ENCODE data around the gene CAPN11.
"Not testable (repeated sequence)": the region's sequence is repeated elsewhere in the genome, so short reads cannot be mapped to it uniquely, and the experiment has no call there.

The CAPN11 gene

DNA sequence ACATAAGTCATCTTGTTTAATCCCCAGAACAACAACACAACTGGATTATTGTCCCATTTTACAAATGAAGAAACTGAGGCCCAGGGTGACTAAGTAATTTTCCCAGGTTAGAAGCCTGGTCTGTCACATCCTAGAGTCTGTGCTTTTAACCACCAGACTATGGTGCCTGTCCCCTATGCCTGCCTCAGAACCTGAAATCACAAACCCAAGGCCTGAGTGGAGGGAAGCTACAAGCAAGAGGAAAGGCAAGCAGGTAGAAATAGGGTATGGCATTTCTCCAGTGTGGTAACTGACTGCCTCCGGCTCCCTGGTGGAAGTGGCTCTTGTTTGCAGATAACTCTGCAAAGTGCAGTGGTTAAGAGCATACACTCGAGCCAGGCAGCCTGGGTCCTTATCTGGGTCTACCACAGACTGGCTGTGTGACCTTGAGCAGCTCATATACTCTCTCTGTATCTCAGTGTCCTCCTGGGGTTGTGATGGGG lies 28.7 kb upstream of the CAPN11 start:
- no peak for DNase-seq

DNA sequence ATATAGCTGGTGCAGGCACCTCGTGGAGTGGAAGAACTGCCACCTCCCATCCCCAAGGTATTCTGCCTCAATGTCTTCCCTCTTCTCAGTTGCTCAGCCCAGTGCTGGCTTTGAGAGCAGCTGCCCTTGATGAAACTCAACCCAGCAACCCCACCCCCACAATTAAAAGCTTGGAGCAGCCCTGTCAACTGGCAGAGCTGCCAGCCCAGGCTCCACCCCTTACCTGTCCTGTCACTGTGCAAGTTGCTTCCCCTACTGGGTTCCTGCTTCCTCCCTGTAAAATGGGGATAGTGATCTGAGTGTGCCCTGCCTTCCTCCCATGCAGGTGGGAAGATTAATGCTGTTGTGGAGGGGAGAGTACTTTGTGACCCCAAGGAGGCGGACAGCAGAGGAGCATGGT lies 26.7 kb upstream of the CAPN11 start:
- no peak for DNase-seq

DNA sequence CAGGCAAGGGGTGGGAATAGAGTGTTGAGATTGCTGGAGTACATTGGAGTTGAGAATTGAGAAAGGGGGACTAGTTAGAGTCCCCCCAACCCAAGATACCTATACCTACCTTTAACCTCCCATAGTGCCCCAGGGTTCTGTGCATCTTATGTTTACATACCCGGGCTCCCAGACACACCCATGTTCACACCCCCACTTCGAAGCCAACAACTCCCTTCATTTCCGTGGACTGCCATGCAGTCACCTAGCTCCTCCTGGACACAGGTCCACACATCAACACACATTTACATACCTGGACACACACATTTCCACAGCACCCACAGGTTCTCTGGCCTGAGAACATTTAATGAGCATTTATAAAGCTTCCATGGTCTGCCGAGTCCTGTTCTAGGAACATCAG lies 26.1 kb upstream of the CAPN11 start:
- no peak for DNase-seq

DNA sequence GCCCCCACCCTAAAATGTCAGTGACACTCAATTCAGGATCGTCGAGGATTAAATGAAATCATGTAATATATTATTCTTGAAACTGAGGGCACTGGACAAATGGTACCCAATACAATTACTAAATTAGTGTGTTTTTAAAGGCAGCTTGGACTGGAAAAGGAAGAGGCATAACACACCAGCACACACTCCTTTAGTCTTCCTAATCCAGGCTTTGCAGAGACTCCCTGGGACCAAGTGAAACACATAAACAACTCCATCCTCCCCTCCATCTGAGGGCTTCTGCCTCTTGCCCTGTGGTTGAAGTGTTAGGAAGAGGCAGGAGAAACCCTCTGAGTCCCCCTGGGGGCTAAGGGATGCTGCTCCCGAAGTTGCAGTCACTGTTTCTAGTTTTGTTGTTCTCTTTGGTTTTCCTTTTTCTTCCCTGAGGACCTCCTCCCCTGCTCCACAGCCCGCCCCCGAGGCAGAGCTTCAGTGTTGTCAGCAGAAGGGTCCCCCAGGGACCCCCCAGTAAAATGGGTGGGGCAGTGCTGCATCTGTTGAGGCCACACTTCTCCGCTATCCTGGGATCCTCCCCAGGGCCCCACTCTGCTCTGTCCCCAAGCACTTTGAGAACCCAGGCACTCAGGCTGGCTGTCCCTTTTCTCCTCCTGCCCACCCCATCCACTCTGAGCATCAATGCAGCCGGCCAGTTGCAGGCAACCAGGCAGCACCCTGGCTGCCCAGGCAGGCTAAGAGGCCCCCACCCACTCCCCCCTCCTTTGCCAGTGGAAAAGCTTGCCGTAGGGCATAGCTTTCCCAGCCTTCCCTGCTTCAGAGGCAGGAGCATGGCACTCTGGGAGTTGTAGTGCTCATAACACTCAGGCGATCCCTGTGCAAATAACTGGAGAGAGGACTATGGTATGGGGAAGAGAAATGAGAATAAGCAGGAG lies 25.4 kb upstream of the CAPN11 start:
- DNase-seq: peak in 45 of 56 donors; percentile 6 to 77 (median 48)

DNA sequence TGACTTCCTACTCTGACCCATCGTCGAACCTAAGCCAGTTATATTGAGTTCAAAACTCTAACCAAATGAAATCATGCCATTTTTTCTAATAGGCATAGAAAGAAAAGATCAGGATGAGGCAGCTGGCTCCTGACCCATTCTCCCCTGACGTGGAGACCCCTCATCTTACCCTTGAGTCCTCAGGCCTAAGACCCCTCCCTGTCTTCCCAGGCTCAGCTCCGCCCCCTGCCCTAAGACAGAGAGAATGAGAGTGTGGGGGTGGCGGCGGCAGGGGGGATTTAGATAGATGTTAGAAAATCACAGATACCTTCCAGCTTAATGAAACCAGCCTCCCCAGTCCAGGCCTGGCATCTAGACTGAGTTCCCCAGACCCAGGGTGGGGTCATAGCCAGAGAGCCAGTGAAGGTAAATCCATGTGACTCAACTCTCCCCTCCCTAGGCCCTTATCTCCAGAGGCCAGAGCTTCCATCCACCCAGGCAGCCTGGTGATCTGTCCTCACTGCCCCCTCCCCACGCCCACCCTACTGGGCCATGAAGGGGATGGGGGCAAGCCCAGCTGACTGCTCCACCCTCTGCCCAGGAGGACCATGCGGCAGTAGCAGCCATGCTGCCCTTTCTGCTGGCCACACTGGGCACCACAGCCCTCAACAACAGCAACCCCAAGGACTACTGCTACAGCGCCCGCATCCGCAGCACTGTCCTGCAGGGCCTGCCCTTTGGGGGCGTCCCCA lies 24.5 kb upstream of the CAPN11 start:
- no peak for DNase-seq

DNA sequence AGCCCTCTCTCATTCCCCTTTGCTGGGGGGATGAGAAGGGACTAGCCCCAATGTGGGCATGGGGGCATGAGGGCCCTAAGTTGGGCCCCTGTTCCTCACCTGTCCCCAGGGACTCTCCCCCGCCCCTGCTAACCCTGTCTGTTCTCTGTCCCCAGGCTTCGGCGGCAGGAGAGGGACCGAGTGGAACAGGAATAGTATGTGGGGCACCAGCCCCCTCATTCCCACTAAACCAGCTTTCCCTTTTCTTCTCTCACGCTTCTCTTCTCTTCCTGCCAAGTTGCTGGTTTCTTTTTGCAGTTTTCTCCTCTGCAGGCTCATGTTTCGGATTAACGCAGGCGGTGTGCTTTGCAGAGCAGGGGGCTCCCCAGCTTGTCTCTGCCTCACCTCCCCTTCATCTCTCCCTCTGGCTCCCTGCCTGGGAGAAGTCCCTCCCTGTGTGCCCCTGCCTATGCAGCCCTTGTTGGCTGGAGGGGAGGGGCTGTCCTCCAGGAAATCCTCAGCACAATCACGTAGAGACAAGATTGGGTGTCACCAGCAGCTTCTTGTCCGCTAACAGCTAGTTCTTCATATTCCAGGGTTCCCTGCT lies 23.4 kb upstream of the CAPN11 start:
- peak in 4 of 56 donors; percentile 6 to 24 (median 18) for DNase-seq

DNA sequence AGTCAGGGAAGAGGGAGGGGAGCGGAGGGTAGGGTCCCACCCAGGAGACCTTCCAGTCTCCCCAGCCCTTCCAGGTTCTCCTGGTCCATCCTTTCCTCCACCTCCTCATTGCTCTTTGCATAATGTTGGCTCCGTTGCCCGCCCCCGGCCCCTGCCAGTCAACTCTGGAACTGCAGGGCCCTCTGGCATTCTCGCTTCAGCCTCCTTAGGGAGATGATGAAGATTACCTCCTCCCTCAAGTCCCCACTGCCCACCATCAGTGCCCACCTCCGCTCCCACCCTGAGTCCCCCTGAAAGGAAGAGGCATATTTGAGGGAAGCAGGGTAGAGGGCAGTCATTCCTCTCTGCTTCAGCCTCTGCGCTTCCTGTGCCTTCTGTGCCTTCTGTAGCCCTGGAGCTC lies 22.7 kb upstream of the CAPN11 start:
- no peak for DNase-seq

DNA sequence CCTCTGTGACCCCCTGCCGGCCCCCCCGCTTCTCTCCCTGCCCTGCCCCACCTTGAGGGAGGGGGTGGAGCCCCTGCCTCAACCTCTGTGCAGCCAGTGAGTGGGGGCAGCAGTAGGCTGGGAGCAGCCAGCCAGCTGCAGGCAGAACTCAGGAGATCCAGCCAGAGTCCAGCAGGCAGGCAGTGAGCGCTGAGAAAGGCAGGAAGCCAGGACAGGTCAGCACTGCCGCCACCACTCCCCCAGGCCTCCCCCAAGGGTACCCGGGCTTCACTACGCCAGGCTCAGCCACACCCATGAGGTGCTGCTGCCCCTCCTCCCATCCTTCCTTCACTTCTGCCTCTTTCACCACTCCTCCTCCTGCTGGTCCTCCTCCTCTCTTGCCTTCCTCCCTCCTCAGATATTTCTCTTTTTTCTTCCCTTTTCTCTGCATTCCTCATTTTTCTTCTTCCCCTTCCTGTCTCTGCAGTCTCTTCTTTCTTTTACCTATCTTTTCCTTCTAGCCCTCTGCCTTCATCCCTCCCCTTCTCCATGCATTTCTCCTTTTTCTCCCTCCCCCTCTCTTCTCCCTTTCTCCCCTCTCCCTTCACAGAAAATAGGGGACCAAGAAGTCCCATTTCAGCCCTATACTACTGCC lies 19.8 kb upstream of the CAPN11 start:
- no peak for DNase-seq

DNA sequence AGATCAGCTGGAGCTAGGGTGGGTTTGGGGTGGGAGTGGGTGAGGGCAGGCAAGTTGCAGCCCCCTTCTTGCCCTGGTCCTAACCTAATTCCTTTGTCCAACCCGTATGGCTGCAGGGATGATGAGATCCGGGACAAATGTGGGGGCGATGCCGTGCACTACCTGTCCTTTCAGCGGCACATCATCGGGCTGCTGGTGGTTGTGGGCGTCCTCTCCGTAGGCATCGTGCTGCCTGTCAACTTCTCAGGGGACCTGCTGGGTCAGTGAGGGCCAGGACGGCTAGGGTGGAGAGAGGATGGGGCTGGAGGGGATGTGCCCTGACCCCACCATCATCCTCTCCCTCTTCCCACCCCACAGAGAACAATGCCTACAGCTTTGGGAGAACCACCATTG lies 19.3 kb upstream of the CAPN11 start:
- no peak for DNase-seq

DNA sequence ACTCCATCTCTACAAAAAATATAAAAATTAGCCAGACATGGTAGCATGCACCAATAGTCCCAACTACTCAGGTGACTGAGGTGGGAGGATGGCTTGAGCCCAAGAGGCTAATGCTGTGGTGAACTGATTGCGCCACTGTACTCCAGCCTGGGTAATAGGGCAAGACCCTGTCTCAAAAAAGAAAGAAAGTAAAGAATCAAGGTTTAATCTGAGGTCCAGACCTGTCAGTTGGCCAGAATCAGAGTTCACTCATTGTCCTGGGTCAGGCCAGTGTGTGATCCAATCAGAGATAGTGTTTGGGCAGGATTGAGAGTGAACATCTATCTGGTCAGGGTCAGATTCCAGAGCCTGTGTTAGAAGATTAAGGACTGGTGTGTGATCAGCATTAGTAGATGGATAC lies 15.8 kb upstream of the CAPN11 start:
- no peak for DNase-seq

DNA sequence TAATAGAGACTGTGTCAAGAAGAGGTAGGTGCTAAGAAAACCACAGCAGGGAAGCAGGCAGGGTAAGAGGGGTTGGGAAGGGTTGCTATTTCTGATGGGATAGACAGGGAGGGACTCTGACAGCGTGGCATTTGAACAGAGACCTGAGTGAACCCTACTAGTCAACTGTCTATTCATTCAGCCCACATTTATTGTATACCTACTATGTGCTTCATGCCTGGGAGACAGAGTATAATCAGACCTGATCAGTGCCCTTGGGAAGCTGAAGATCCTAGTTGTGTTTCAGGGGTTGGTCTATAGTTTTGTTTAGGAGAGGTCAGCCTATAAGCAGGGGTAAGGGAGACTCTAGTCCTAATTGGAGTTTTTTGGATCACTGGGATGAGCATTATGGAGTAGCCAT lies 14.9 kb upstream of the CAPN11 start:
- DNase-seq: no peak

DNA sequence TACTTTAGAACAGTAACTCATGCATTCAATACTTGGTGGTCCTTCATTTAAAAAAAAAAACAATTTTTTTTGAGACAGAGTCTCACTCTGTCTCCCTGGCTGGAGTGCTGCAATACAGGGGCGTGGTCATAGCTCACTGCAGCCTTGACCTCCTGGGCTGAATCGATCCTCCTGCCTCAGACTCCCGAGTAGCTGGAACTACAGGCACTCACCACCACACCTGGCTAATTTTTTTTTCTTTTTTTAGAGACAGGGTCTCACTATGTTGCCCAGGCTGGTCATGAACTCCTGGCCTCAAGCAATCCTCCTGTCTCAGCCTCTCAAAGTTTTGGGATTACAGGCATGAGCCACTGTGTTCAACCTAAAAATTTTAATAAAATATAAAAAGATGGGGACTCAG lies 14.1 kb upstream of the CAPN11 start:
- not testable (repeated sequence) for DNase-seq

DNA sequence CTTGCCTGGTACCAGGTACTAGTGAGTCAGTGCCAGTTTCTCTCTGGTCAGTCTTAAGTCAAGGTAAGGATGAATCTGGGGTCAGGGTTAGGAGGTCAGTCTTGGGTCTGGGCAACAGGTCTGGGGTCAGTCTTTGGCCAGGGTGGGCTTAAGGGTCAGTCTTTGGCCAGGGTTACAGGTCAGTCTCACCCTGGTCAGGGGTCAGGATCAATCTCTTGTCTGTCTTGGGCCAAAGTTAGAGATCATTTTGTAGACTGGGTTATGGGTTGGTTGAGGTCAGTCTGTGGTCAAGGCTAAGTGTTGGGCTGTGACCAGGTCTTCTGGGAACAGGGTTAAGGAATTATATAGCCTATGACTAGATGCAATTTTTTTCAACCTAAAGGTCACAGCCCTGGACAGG lies 12.8 kb upstream of the CAPN11 start:
- no peak for DNase-seq

DNA sequence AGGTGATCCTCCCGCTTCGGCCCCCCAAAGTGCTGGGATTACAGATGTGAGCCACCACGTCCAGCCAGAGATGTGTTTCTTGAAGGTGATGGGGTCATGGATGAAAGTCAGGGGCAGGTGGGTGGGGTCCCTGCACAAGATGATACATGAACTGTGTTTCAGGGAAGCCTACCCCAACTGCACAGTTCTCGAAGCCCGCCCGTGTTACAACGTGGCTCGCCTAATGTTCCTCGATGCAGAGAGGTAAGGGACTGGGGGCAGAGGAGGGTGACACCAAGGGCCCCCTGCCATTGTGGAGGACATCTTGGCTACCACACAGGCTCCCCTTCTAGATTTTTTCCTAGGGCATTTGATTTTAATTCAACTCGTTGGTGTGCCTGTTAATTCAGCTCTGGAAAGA lies 11.9 kb upstream of the CAPN11 start:
- no peak for DNase-seq

DNA sequence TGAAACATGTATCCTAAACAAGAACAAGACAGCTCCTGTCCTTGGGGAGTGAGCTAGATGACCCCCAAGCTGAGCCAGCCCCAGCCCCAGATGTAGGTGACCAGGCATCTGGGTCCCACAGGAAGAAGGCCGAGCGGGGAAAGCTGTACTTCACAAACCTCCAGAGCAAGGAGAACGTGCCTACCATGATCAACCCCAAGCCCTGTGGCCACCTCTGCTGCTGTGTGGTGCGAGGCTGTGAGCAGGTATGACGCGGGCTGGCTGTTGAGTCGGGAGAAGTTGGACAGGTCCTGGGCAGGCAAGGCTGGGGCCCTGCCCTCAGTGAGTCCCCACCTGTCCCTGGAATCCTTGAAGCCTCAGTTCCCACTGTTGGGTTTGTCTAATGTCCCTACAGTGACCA lies 11.4 kb upstream of the CAPN11 start:
- DNase-seq: no peak

DNA sequence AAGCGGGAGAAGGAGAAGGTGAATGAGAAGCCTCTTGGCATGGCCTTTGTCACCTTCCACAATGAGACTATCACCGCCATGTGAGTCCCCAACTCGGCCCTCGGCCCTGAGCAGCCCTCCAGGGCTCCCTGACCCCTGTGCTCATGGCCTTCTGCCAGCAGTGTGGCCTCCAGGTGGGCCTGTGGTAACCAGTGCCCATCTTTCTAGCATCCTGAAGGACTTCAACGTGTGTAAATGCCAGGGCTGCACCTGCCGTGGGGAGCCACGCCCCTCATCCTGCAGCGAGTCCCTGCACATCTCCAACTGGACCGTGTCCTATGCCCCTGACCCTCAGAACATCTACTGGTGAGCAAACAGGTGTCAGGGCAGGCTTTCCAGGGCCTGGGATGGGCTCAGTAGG lies 10.3 kb upstream of the CAPN11 start:
- DNase-seq: no peak

DNA sequence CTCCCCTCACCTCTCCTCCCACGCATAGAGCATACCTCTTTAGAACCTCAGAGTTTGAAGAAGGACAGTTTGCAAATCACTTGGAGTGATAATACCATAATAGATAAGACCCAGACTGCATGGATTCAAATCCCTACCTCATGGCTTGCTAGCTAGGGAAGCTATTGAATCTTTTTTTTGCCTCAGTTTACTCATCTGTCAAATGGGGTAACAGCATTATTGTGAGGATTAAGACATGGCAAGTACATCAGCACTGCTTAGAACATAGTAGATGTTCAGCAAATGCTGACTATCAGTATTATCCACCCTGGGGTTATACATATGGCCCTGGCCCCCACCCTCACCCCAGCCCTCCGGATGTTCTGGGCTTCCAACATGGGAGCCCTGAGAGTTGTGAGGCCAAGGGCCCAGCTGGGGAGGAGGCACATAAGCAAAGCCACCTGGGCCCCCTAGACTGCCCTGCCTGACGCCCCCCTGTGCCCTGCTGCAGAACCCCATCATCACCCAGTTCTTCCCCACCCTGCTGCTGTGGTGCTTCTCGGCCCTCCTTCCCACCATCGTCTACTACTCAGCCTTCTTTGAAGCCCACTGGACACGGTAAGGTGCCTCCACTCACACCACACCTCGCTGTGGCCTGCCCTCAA lies 9.1 kb upstream of the CAPN11 start:
- DNase-seq: no peak

DNA sequence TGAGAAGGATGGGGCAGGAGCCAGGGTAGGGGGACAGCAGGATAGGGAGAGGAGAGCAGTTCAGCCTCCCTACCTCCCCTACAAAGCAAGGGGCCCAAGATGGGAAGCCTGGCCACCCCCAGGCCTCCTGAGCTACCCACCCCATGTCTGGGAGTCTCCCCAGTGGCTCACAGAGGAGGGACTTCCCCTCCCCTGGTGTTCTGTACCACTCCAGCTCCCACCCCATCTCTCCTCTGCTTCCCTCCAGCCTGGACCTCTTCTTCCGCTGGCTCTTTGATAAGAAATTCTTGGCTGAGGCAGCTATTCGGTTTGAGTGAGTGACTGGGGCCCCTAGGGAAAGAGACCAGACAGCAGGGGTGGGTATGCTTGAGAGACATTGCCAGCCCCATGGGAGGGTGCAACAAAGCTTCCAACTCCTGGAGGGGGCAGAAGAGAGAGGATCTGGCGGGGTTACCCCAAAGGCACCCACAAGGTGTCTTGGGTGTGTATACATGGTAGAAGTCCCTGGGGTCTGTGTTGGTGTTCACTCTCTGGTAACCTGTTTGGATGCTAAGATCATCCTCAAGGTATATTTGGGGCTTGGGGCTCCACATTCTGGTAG lies 8.2 kb upstream of the CAPN11 start:
- DNase-seq: no peak

DNA sequence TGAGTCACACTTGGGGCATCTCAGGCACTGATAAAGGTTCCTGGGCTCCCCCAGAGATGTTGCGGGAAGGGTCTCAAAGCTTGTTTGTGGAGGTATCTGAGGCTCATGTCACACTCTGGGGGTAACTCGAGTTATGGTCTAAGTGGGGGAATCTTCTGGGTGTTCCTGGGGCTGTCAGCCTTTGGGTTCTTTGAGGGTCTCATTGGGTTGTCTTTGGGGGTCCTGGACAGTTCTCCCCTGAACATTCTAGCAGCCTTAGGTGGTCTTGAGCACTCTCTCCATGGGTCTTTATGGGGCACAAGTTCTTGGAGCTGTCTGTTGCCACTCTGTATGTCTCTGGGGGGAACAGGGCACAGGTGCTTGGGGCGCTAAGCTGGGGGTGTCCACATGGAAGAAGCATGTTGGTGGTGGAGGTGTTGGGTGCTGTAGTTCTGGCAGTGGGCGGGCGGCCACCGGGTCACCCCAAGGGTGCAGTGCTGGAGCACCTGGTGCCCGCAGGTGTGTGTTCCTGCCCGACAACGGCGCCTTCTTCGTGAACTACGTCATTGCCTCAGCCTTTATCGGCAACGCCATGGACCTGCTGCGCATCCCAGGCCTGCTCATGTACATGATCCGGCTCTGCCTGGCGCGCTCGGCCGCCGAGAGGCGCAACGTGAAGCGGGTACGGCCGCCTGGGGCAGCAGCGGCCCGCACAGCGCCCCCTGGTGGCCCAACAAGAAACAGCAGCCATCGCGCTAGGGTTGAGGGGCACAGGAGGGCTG lies 7.1 kb upstream of the CAPN11 start:
- peak in 46 of 56 donors; percentile 5 to 75 (median 30) for DNase-seq

DNA sequence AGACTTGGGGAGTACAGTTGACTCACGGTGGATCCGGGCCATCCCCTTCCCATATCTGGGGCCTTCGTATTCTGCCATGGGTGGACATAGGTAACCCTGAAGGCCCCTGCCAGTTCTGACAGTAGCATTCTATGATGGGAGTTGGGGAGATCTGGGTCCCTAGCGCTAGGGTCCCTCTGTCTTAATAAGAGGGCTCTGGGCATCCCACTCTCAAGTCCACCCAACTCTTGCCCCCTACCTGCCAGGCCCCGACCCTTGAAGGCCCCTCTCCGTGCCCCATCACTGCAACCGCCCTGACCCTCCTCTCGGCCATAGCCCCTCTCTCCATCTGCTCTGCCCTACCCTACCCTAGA lies 6.5 kb upstream of the CAPN11 start:
- no peak for DNase-seq

Data from amygdala (tissue), 56 donors.